ENCODE results near the gene TGFBI. TPM values are rescaled to one million over a fixed set of nuclear protein-coding genes. Genes with fewer than 3 reads are reported as not detected.
A peak's percentile ranks its signal among the peaks of the same experiment; 100 is the strongest.

TGFBI gene
- total and polyA plus RNA-seq, 9 of the 15 experiments (the other 6 are each of a cell fraction or from before 2014, with no cell fraction given), result 0.05 to 0.62 (median 0.08) TPM; not detected in 6

- Histone ChIP-seq H3K79me2 (ENCODE audit: control insufficient read depth, insufficient read depth, low read length) (no peaks in the 10 kb centered on the region), H3K4me3 (peak overlapping the region; percentile 43), H3K9me1 (ENCODE audit: control insufficient read depth, insufficient read depth, low read length) (no peaks in the 10 kb centered on the region), H3K9ac (ENCODE audit: insufficient read depth in 1 of 2, low read depth in 2 of 2, low read length in 2 of 2) (peak overlapping the region; percentile 67 to 89), H2AFZ (ENCODE audit: low read depth, low read length) (peak overlapping the region; percentile 87), H3K27me3 (ENCODE audit: control insufficient read depth in 2 of 2, insufficient read depth in 2 of 2, low read length in 2 of 2) (peaks cover 11 to 15% of the 10 kb centered on the region in 2 experiments), H3K27ac (ENCODE audit: extremely low read depth, low read depth, low read length) (peak overlapping the region; percentile 64; the same call in 2 of the 3 replicates), H4K20me1 (replicated peaks; ENCODE audit: control insufficient read depth, insufficient read depth, low read length) (no peaks in the 10 kb centered on the region), H3K36me3 (ENCODE audit: control insufficient read depth, insufficient read depth, low read length) (no peaks in the 10 kb centered on the region), H3K9me3 (replicated peaks; ENCODE audit: control insufficient read depth, insufficient read depth, low read depth, low read length) (no peaks in the 10 kb centered on the region), H3K4me2 (ENCODE audit: insufficient read depth, low read length) (peak overlapping the region; percentile 61), H3K4me1 (replicated peaks in 1 of 2; ENCODE audit: control insufficient read depth in 2 of 2, insufficient read depth in 2 of 2, low read length in 2 of 2) (peaks cover 9 to 12% of the 10 kb centered on the region in 2 experiments; a peak in 4 of 5 replicates)
- FAIRE-seq, result peak; percentile 93
- BruUV-seq (replicated peaks), result TSS peak; percentile 93
- peak; percentile 97 for ATAC-seq
- in situ Hi-C loops (cut with MboI) (no loop called here), intact Hi-C loops (cut with micrococcal nuclease) (loop anchor here (5.0 kb wide), 2 partner anchors 52 to 92 kb away; partner anchors contain the start of gene SMAD5)
- POLR2A ChIA-PET, result interaction anchor here (0.5 to 1.3 kb wide), 7 partner anchors 10 to 177 kb away, joined by 3 to 7 read pairs (median 3); partner anchors contain the start of gene SMAD5
- DNase-seq (ENCODE audit: extremely low read depth in 1 of 4, low spot score in 3 of 4), result peak; percentile 86 to 90 (median 88)
- CTCF ChIA-PET (ENCODE audit: low intra/inter-chr PET ratio), result no interaction called here
- 2% methylated on average over 32 of the region's 34 CpGs for WGBS (ENCODE audit: insufficient coverage, low coverage, missing lambda C conversion rate)
- no peak for TF ChIP-seq FUS (optimal IDR thresholded peaks at IDR 0.05; ENCODE audit: low read depth, low read length)
- TF ChIP-seq REST (IDR thresholded peaks at IDR 0.05; ENCODE audit: borderline replicate concordance), result 0 out of 2 replicates have a peak, but pooled peaks have one; percentile 21
- no peak for TF ChIP-seq REST (CRISPR knock-in tag; IDR thresholded peaks at IDR 0.05; ENCODE audit: low read depth)
- no peak for TF ChIP-seq RUNX1 (IDR thresholded peaks at IDR 0.05; ENCODE audit: low read depth)
- no peak for TF ChIP-seq HDAC1 (IDR thresholded peaks at IDR 0.05)
- 0 out of 2 replicates have a peak, but pooled peaks have one; percentile 52 for TF ChIP-seq NR1H2 (CRISPR knock-in tag; IDR thresholded peaks at IDR 0.05)
- TF ChIP-seq ZNF253 (CRISPR knock-in tag; conservative IDR thresholded peaks at IDR 0.05), result no peak
- no peak for TF ChIP-seq CBFA2T3 (IDR thresholded peaks at IDR 0.05)
- no peak for TF ChIP-seq ZNF444 (CRISPR knock-in tag; IDR thresholded peaks at IDR 0.05)
- TF ChIP-seq NFE2 (IDR thresholded peaks at IDR 0.05; ENCODE audit: low read depth), result 0 out of 2 replicates have a peak, but pooled peaks have one; percentile 20
- TF ChIP-seq LCOR (CRISPR knock-in tag; IDR thresholded peaks at IDR 0.05), result no peak
- TF ChIP-seq DACH1 (IDR thresholded peaks at IDR 0.05; ENCODE audit: partially characterized antibody), result no peak
- no peak for TF ChIP-seq SAP30 (IDR thresholded peaks at IDR 0.05; ENCODE audit: borderline replicate concordance, insufficient read depth, low read depth, low read length, poor library complexity, severe bottlenecking)
- TF ChIP-seq RBM22 (IDR thresholded peaks at IDR 0.05; ENCODE audit: low read depth, low read length, poor library complexity, severe bottlenecking), result no peak
- TF ChIP-seq NR4A1 (CRISPR knock-in tag; IDR thresholded peaks at IDR 0.05), result no peak
- TF ChIP-seq NR4A1 (tag; IDR thresholded peaks at IDR 0.05), result no peak
These were observed 51.9 kb downstream of the TGFBI start for GRCh38 chr5:136080483-136081216.
